ENCODE results near the gene LDLR.

DNA sequence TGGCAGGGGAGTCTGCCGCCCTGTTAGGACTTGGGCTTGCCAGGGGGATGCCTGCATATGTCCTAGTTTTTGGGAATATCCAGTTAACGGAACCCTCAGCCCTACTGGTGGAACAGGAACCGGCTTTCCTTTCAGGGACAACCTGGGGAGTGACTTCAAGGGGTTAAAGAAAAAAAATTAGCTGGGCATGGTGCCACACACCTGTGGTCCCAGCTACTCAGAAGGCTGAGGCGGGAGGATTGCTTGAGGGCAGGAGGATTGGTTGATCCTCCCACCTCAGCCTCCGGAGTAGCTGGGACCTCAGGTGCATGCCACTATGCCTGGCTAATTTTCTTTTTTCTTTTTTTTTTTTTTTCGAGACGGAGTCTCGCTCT is 22.5 kb downstream of the LDLR start:
- TF ChIP-seq, protein P1, sequence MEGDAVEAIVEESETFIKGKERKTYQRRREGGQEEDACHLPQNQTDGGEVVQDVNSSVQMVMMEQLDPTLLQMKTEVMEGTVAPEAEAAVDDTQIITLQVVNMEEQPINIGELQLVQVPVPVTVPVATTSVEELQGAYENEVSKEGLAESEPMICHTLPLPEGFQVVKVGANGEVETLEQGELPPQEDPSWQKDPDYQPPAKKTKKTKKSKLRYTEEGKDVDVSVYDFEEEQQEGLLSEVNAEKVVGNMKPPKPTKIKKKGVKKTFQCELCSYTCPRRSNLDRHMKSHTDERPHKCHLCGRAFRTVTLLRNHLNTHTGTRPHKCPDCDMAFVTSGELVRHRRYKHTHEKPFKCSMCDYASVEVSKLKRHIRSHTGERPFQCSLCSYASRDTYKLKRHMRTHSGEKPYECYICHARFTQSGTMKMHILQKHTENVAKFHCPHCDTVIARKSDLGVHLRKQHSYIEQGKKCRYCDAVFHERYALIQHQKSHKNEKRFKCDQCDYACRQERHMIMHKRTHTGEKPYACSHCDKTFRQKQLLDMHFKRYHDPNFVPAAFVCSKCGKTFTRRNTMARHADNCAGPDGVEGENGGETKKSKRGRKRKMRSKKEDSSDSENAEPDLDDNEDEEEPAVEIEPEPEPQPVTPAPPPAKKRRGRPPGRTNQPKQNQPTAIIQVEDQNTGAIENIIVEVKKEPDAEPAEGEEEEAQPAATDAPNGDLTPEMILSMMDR (IDR thresholded peaks at IDR 0.05) = no peak
- no peak for TF ChIP-seq POLR2A (IDR thresholded peaks at IDR 0.05)
- no peak for TF ChIP-seq EP300 (IDR thresholded peaks at IDR 0.05)
- TF ChIP-seq POLR2AphosphoS5 (IDR thresholded peaks at IDR 0.05) = no peak
